Measurements from ENCODE around the gene MACROD1. TPM values are rescaled to one million over a fixed set of nuclear protein-coding genes. Genes with fewer than 3 reads are reported as not detected.

Gene MACROD1
- total and polyA plus RNA-seq, 2 donors, result 9.7 to 16.6 TPM

GRCh38 chr11:64017945-64018224 is 148.0 kb downstream of the MACROD1 start:
- 98% methylated on average over 7 of the region's 7 CpGs for WGBS
- Histone ChIP-seq H3K4me3 (ENCODE audit: low read length in 2 of 2) (no peak overlapping the region), H3K4me1 (ENCODE audit: control insufficient read depth in 2 of 2, insufficient read depth in 2 of 2, low read length in 2 of 2) (peaks cover 0 to under 1% of the 10 kb centered on the region in 2 donors), H3K27ac (ENCODE audit: low read depth in 1 of 2, low read length in 1 of 2) (no peak overlapping the region), H3K36me3 (ENCODE audit: control insufficient read depth in 2 of 2, insufficient read depth in 2 of 2, low read length in 1 of 2) (no peaks in the 10 kb centered on the region), H3K27me3 (ENCODE audit: control insufficient read depth in 2 of 2, insufficient read depth in 1 of 2, low read length in 1 of 2) (peaks cover 0 to 4% of the 10 kb centered on the region in 2 donors), H3K9me3 (ENCODE audit: control insufficient read depth in 2 of 2, insufficient read depth in 1 of 2, low read length in 1 of 2) (no peaks in the 10 kb centered on the region)
- no peak for DNase-seq (ENCODE audit: low read depth in 6 of 9, low spot score in 9 of 9)

- 96% methylated on average over 35 of the region's 35 CpGs for WGBS
- no peak overlapping the region for H3K27ac ChIP-seq (ENCODE audit: low read depth in 1 of 2, low read length in 1 of 2)
- H3K36me3 ChIP-seq (ENCODE audit: control insufficient read depth in 2 of 2, insufficient read depth in 2 of 2, low read length in 1 of 2), result no peaks in the 10 kb centered on the region
- H3K4me3 ChIP-seq (ENCODE audit: low read length in 2 of 2), result no peak overlapping the region
- peaks cover 0 to 2% of the 10 kb centered on the region in 2 donors for H3K27me3 ChIP-seq (ENCODE audit: control insufficient read depth in 2 of 2, insufficient read depth in 1 of 2, low read length in 1 of 2)
- peaks cover 0 to 2% of the 10 kb centered on the region in 2 donors for H3K4me1 ChIP-seq (ENCODE audit: control insufficient read depth in 2 of 2, insufficient read depth in 2 of 2, low read length in 2 of 2)
- H3K9me3 ChIP-seq (ENCODE audit: control insufficient read depth in 2 of 2, insufficient read depth in 1 of 2, low read length in 1 of 2), result no peaks in the 10 kb centered on the region
- DNase-seq (ENCODE audit: low read depth in 6 of 9, low spot score in 9 of 9), result no peak
Observed at GRCh38 chr11:64015935-64016845, 149.7 kb downstream of the MACROD1 start.

- H3K9me3 ChIP-seq (ENCODE audit: control insufficient read depth in 2 of 2, insufficient read depth in 1 of 2, low read length in 1 of 2), result peaks cover 0 to 5% of the 10 kb centered on the region in 2 donors
- H3K4me1 ChIP-seq (ENCODE audit: control insufficient read depth in 2 of 2, insufficient read depth in 2 of 2, low read length in 2 of 2), result peaks cover 0 to 2% of the 10 kb centered on the region in 2 donors
- no peak overlapping the region for H3K27ac ChIP-seq (ENCODE audit: low read depth in 1 of 2, low read length in 1 of 2)
- H3K4me3 ChIP-seq (ENCODE audit: low read length in 2 of 2), result no peak overlapping the region
- no peak for DNase-seq (ENCODE audit: low read depth in 6 of 9, low spot score in 9 of 9)
- H3K36me3 ChIP-seq (ENCODE audit: control insufficient read depth in 2 of 2, insufficient read depth in 2 of 2, low read length in 1 of 2), result no peaks in the 10 kb centered on the region
- H3K27me3 ChIP-seq (ENCODE audit: control insufficient read depth in 2 of 2, insufficient read depth in 1 of 2, low read length in 1 of 2), result peaks cover 0 to 2% of the 10 kb centered on the region in 2 donors
- 96% methylated on average over 20 of the region's 20 CpGs for WGBS
Observed at GRCh38 chr11:64015510-64015909, 150.4 kb downstream of the MACROD1 start.

GRCh38 chr11:64014356-64014755 is 151.6 kb downstream of the MACROD1 start:
- no peak overlapping the region for H3K4me3 ChIP-seq (ENCODE audit: low read length in 2 of 2)
- no peak overlapping the region for H3K27ac ChIP-seq (ENCODE audit: low read depth in 1 of 2, low read length in 1 of 2)
- no peaks in the 10 kb centered on the region for H3K36me3 ChIP-seq (ENCODE audit: control insufficient read depth in 2 of 2, insufficient read depth in 2 of 2, low read length in 1 of 2)
- peaks cover 5 to 15% of the 10 kb centered on the region in 2 donors for H3K9me3 ChIP-seq (ENCODE audit: control insufficient read depth in 2 of 2, insufficient read depth in 1 of 2, low read length in 1 of 2)
- WGBS, result 97% methylated on average over 11 of the region's 11 CpGs
- H3K4me1 ChIP-seq (ENCODE audit: control insufficient read depth in 2 of 2, insufficient read depth in 2 of 2, low read length in 2 of 2), result peaks cover 0 to 2% of the 10 kb centered on the region in 2 donors
- DNase-seq (ENCODE audit: low read depth in 6 of 9, low spot score in 9 of 9), result no peak
- H3K27me3 ChIP-seq (ENCODE audit: control insufficient read depth in 2 of 2, insufficient read depth in 1 of 2, low read length in 1 of 2), result peaks cover under 1 to 4% of the 10 kb centered on the region in 2 donors

- WGBS, result 96% methylated on average over 16 of the region's 16 CpGs
- H3K27ac ChIP-seq (ENCODE audit: low read depth in 1 of 2, low read length in 1 of 2), result no peak overlapping the region
- no peak overlapping the region for H3K4me3 ChIP-seq (ENCODE audit: low read length in 2 of 2)
- peaks cover 10 to 15% of the 10 kb centered on the region in 2 donors for H3K27me3 ChIP-seq (ENCODE audit: control insufficient read depth in 2 of 2, insufficient read depth in 1 of 2, low read length in 1 of 2)
- H3K4me1 ChIP-seq (ENCODE audit: control insufficient read depth in 2 of 2, insufficient read depth in 2 of 2, low read length in 2 of 2), result peaks cover 0 to 2% of the 10 kb centered on the region in 2 donors
- DNase-seq (ENCODE audit: low read depth in 6 of 9, low spot score in 9 of 9), result no peak
- H3K36me3 ChIP-seq (ENCODE audit: control insufficient read depth in 2 of 2, insufficient read depth in 2 of 2, low read length in 1 of 2), result no peaks in the 10 kb centered on the region
- peaks cover 5 to 15% of the 10 kb centered on the region in 2 donors for H3K9me3 ChIP-seq (ENCODE audit: control insufficient read depth in 2 of 2, insufficient read depth in 1 of 2, low read length in 1 of 2)
Observed at GRCh38 chr11:64013141-64013896, 152.6 kb downstream of the MACROD1 start.

GRCh38 chr11:64011371-64011770 is 154.5 kb downstream of the MACROD1 start:
- no peak overlapping the region for H3K27ac ChIP-seq (ENCODE audit: low read depth in 1 of 2, low read length in 1 of 2)
- DNase-seq (ENCODE audit: low read depth in 6 of 9, low spot score in 9 of 9), result no peak
- 96% methylated on average over 8 of the region's 8 CpGs for WGBS
- H3K36me3 ChIP-seq (ENCODE audit: control insufficient read depth in 2 of 2, insufficient read depth in 2 of 2, low read length in 1 of 2), result no peaks in the 10 kb centered on the region
- no peak overlapping the region for H3K4me3 ChIP-seq (ENCODE audit: low read length in 2 of 2)
- peaks cover 0 to 11% of the 10 kb centered on the region in 2 donors for H3K4me1 ChIP-seq (ENCODE audit: control insufficient read depth in 2 of 2, insufficient read depth in 2 of 2, low read length in 2 of 2)
- peaks cover 24 to 34% of the 10 kb centered on the region in 2 donors for H3K27me3 ChIP-seq (ENCODE audit: control insufficient read depth in 2 of 2, insufficient read depth in 1 of 2, low read length in 1 of 2)
- peaks cover 5 to 19% of the 10 kb centered on the region in 2 donors for H3K9me3 ChIP-seq (ENCODE audit: control insufficient read depth in 2 of 2, insufficient read depth in 1 of 2, low read length in 1 of 2)

GRCh38 chr11:64010783-64011182 is 155.1 kb downstream of the MACROD1 start:
- Histone ChIP-seq H3K4me1 (ENCODE audit: control insufficient read depth in 2 of 2, insufficient read depth in 2 of 2, low read length in 2 of 2) (peaks cover 0 to 11% of the 10 kb centered on the region in 2 donors), H3K27ac (ENCODE audit: low read depth in 1 of 2, low read length in 1 of 2) (no peak overlapping the region), H3K27me3 (ENCODE audit: control insufficient read depth in 2 of 2, insufficient read depth in 1 of 2, low read length in 1 of 2) (peaks cover 28 to 40% of the 10 kb centered on the region in 2 donors), H3K9me3 (ENCODE audit: control insufficient read depth in 2 of 2, insufficient read depth in 1 of 2, low read length in 1 of 2) (peaks cover 5 to 19% of the 10 kb centered on the region in 2 donors), H3K4me3 (ENCODE audit: low read length in 2 of 2) (no peak overlapping the region), H3K36me3 (ENCODE audit: control insufficient read depth in 2 of 2, insufficient read depth in 2 of 2, low read length in 1 of 2) (no peaks in the 10 kb centered on the region)
- 99% methylated on average over 2 of the region's 2 CpGs for WGBS
- DNase-seq (ENCODE audit: low read depth in 6 of 9, low spot score in 9 of 9), result no peak

- DNase-seq (ENCODE audit: low read depth in 6 of 9, low spot score in 9 of 9), result no peak
- Histone ChIP-seq H3K36me3 (ENCODE audit: control insufficient read depth in 2 of 2, insufficient read depth in 2 of 2, low read length in 1 of 2) (no peaks in the 10 kb centered on the region), H3K4me1 (ENCODE audit: control insufficient read depth in 2 of 2, insufficient read depth in 2 of 2, low read length in 2 of 2) (peaks cover 0 to 11% of the 10 kb centered on the region in 2 donors), H3K9me3 (ENCODE audit: control insufficient read depth in 2 of 2, insufficient read depth in 1 of 2, low read length in 1 of 2) (peaks cover 5 to 19% of the 10 kb centered on the region in 2 donors), H3K27me3 (ENCODE audit: control insufficient read depth in 2 of 2, insufficient read depth in 1 of 2, low read length in 1 of 2) (peaks cover 28 to 46% of the 10 kb centered on the region in 2 donors), H3K27ac (ENCODE audit: low read depth in 1 of 2, low read length in 1 of 2) (no peak overlapping the region), H3K4me3 (ENCODE audit: low read length in 2 of 2) (no peak overlapping the region)
- 97% methylated on average over 8 of the region's 8 CpGs for WGBS
Observed at GRCh38 chr11:64009710-64010109, 156.2 kb downstream of the MACROD1 start.

Data from thymus (tissue), 11 donors.